ENCODE data around the gene ATP10A.
A peak's percentile ranks its signal among the peaks of the same experiment; 100 is the strongest.
"Not testable (repeated sequence)": the region's sequence is repeated elsewhere in the genome, so short reads cannot be mapped to it uniquely, and the experiment has no call there.

The ATP10A gene

GRCh38 chr15:25860885-25861866 is 2.0 kb downstream of the ATP10A start:
- DNase-seq, result no peak
- Mint-ChIP-seq H3K4me3 (peak overlapping the region; percentile 86 to 95), H3K27ac (peak overlapping the region; percentile 91 to 96), H3K4me1 (ENCODE audit: low read depth in 2 of 2) (peaks cover 40 to 44% of the 10 kb centered on the region in 2 donors), H3K36me3 (ENCODE audit: insufficient read depth) (peaks cover 12% of the 10 kb centered on the region), H3K27me3 (no peaks in the 10 kb centered on the region), H3K9me3 (no peaks in the 10 kb centered on the region)
- ATAC-seq (replicated peaks), result peak; percentile 54

- peaks cover 43 to 51% of the 10 kb centered on the region in 2 donors for H3K4me1 Mint-ChIP-seq (ENCODE audit: low read depth in 2 of 2)
- peak; percentile 54 for ATAC-seq (replicated peaks)
- peak overlapping the region; percentile 91 to 96 for H3K27ac Mint-ChIP-seq
- no peaks in the 10 kb centered on the region for H3K27me3 Mint-ChIP-seq
- peak overlapping the region; percentile 86 to 95 for H3K4me3 Mint-ChIP-seq
- H3K36me3 Mint-ChIP-seq (ENCODE audit: insufficient read depth), result peaks cover 12% of the 10 kb centered on the region
- DNase-seq, result peak; percentile 25 to 26 (median 26)
- peaks cover 0 to 1% of the 10 kb centered on the region in 2 donors for H3K9me3 Mint-ChIP-seq
These were observed 3.1 kb downstream of the ATP10A start for GRCh38 chr15:25859838-25860645.

GRCh38 chr15:25858952-25859760 is 4.0 kb downstream of the ATP10A start:
- peaks cover 44 to 52% of the 10 kb centered on the region in 2 donors for H3K4me1 Mint-ChIP-seq (ENCODE audit: low read depth in 2 of 2)
- H3K27me3 Mint-ChIP-seq, result no peaks in the 10 kb centered on the region
- H3K4me3 Mint-ChIP-seq, result peak overlapping the region; percentile 86 to 95
- DNase-seq (no peak), ATAC-seq (replicated peaks) (no peak)
- peaks cover 12% of the 10 kb centered on the region for H3K36me3 Mint-ChIP-seq (ENCODE audit: insufficient read depth)
- H3K27ac Mint-ChIP-seq, result peak overlapping the region; percentile 91 to 96
- H3K9me3 Mint-ChIP-seq, result peaks cover 0 to 1% of the 10 kb centered on the region in 2 donors

- DNase-seq; ATAC-seq (replicated peaks); H3K27me3 Mint-ChIP-seq; H3K9me3 Mint-ChIP-seq; H3K36me3 Mint-ChIP-seq (ENCODE audit: insufficient read depth): not testable (repeated sequence)
- peaks cover 46 to 55% of the 10 kb centered on the region in 2 donors for H3K4me1 Mint-ChIP-seq (ENCODE audit: low read depth in 2 of 2)
- peak overlapping the region in 1 of 2 donors; percentile 12 for H3K27ac Mint-ChIP-seq
- peak overlapping the region in 1 of 2 donors; percentile 6 for H3K4me3 Mint-ChIP-seq
These were observed 7.1 kb downstream of the ATP10A start for GRCh38 chr15:25856059-25856458.

- ATAC-seq (replicated peaks), result no peak
- no peaks in the 10 kb centered on the region for H3K36me3 Mint-ChIP-seq (ENCODE audit: insufficient read depth)
These were observed 10.2 kb downstream of the ATP10A start for GRCh38 chr15:25852661-25853524.

GRCh38 chr15:25852027-25852426 is 11.1 kb downstream of the ATP10A start:
- Mint-ChIP-seq H3K36me3 (ENCODE audit: insufficient read depth) (no peaks in the 10 kb centered on the region), H3K27me3 (no peaks in the 10 kb centered on the region), H3K4me1 (ENCODE audit: low read depth in 2 of 2) (peaks cover 44 to 54% of the 10 kb centered on the region in 2 donors), H3K9me3 (peaks cover 0 to 5% of the 10 kb centered on the region in 2 donors), H3K27ac (peak overlapping the region in 1 of 2 donors; percentile 46), H3K4me3 (peak overlapping the region; percentile 47 to 53)
- no peak for DNase-seq
- no peak for ATAC-seq (replicated peaks)

More at GRCh38 chr15:25852661-25853524, 10.2 kb downstream of the ATP10A start:
- Mint-ChIP-seq H3K4me1 (ENCODE audit: low read depth in 2 of 2) (peaks cover 42 to 52% of the 10 kb centered on the region in 2 donors), H3K27me3 (no peaks in the 10 kb centered on the region), H3K27ac (peak overlapping the region in 1 of 2 donors; percentile 19), H3K9me3 (peaks cover 0 to 5% of the 10 kb centered on the region in 2 donors), H3K4me3 (peak overlapping the region; percentile 47 to 53)
- DNase-seq, result no peak

- peak overlapping the region; percentile 88 to 92 for H3K4me3 Mint-ChIP-seq
- H3K36me3 Mint-ChIP-seq (ENCODE audit: insufficient read depth), result no peaks in the 10 kb centered on the region
- ATAC-seq (replicated peaks) (peak; percentile 71), DNase-seq (peak; percentile 31 to 55 (median 45))
- H3K27ac Mint-ChIP-seq, result peak overlapping the region; percentile 90 to 95
- H3K9me3 Mint-ChIP-seq, result peaks cover 0 to 5% of the 10 kb centered on the region in 2 donors
- peaks cover 52 to 57% of the 10 kb centered on the region in 2 donors for H3K4me1 Mint-ChIP-seq (ENCODE audit: low read depth in 2 of 2)
- no peaks in the 10 kb centered on the region for H3K27me3 Mint-ChIP-seq
These were observed 12.7 kb downstream of the ATP10A start for GRCh38 chr15:25850154-25851111.

- no peak for DNase-seq
- H3K4me3 Mint-ChIP-seq, result peak overlapping the region; percentile 88 to 92
- peaks cover 52 to 55% of the 10 kb centered on the region in 2 donors for H3K4me1 Mint-ChIP-seq (ENCODE audit: low read depth in 2 of 2)
- H3K27ac Mint-ChIP-seq, result peak overlapping the region; percentile 90 to 95
- H3K9me3 Mint-ChIP-seq, result peaks cover 0 to 4% of the 10 kb centered on the region in 2 donors
- H3K27me3 Mint-ChIP-seq, result no peaks in the 10 kb centered on the region
- ATAC-seq (replicated peaks), result no peak
- H3K36me3 Mint-ChIP-seq (ENCODE audit: insufficient read depth), result no peaks in the 10 kb centered on the region
These were observed 13.8 kb downstream of the ATP10A start for GRCh38 chr15:25849157-25849921.

- peak overlapping the region; percentile 88 to 92 for H3K4me3 Mint-ChIP-seq
- H3K9me3 Mint-ChIP-seq, result peaks cover 0 to 4% of the 10 kb centered on the region in 2 donors
- peak overlapping the region in 1 of 2 donors; percentile 95 for H3K27ac Mint-ChIP-seq
- DNase-seq, result no peak
- ATAC-seq (replicated peaks), result no peak
- H3K36me3 Mint-ChIP-seq (ENCODE audit: insufficient read depth), result no peaks in the 10 kb centered on the region
- H3K4me1 Mint-ChIP-seq (ENCODE audit: low read depth in 2 of 2), result peaks cover 53 to 56% of the 10 kb centered on the region in 2 donors
- no peaks in the 10 kb centered on the region for H3K27me3 Mint-ChIP-seq
These were observed 14.4 kb downstream of the ATP10A start for GRCh38 chr15:25848784-25849156.

GRCh38 chr15:25848325-25848724 is 14.8 kb downstream of the ATP10A start:
- ATAC-seq (replicated peaks) (no peak), DNase-seq (no peak)
- Mint-ChIP-seq H3K36me3 (ENCODE audit: insufficient read depth) (no peaks in the 10 kb centered on the region), H3K27me3 (no peaks in the 10 kb centered on the region), H3K4me1 (ENCODE audit: low read depth in 2 of 2) (peaks cover 56 to 58% of the 10 kb centered on the region in 2 donors), H3K9me3 (peaks cover 0 to 4% of the 10 kb centered on the region in 2 donors), H3K27ac (peak overlapping the region in 1 of 2 donors; percentile 95), H3K4me3 (no peak overlapping the region)

Data from effector memory CD8-positive, alpha-beta T cell (primary cell).